ENCODE data around the gene GALK1.
"Not testable (repeated sequence)": the region's sequence is repeated elsewhere in the genome, so short reads cannot be mapped to it uniquely, and the experiment has no call there.

The GALK1 gene

DNA sequence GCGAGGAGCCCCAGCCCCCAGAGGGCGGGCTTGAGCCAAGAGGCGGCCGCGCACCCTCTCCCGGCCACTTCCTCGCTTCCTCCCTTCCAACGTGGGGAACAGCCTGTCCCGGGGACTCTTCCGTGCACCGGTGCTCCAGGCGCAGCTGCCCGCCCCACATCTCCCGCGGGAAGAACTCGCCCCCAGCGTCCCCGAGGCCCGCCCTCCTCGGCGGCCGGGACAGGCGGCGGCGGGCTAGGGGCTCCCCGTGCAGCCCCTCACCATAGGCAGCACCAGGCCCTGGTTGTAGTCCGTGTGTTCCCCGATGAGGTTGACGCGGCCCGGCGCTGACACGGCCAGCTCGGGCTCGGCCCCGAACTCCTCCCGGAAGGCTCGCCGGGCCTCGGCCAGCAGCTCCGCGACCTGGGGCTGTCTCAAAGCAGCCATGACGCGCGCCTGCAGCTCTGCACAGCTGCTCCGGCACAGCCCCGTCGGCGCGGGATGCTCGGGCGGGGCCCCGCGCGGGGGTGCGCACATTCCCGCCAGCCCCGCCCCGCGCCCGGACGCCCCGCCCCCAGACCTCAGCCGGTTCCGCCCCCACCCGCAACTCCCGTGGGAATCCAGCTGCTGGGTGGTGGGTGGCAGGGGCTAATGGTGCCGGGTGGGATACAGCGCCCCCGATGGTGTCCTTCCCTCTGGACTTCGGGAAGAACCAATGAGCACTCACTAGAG lies at the start of gene GALK1:
Gene GALK1, minus strand, starts transcription at position 482 of the 711 bp plus-strand sequence. Its CDS starts 56 bp downstream, at position 426.
- DNase-seq (ENCODE audit: low read depth in 3 of 3) = peak; percentile 52 to 62 (median 57)

GRCh38 chr17:75814021-75814395 lies 49.0 kb upstream of the GALK1 start:
- no peak for DNase-seq (ENCODE audit: low read depth in 3 of 3)

GRCh38 chr17:75813081-75814020 lies 48.4 kb upstream of the GALK1 start:
- DNase-seq (ENCODE audit: low read depth in 3 of 3) = no peak

GRCh38 chr17:75812096-75813013 lies 47.4 kb upstream of the GALK1 start:
- DNase-seq (ENCODE audit: low read depth in 3 of 3) = no peak

GRCh38 chr17:75811174-75811573 lies 46.2 kb upstream of the GALK1 start:
- DNase-seq (ENCODE audit: low read depth in 3 of 3) = no peak

GRCh38 chr17:75810756-75811155 lies 45.8 kb upstream of the GALK1 start:
- not testable (repeated sequence) for DNase-seq (ENCODE audit: low read depth in 3 of 3)

GRCh38 chr17:75810216-75810615 lies 45.2 kb upstream of the GALK1 start:
- DNase-seq (ENCODE audit: low read depth in 3 of 3) = no peak

GRCh38 chr17:75809631-75810111 lies 44.7 kb upstream of the GALK1 start:
- DNase-seq (ENCODE audit: low read depth in 3 of 3) = no peak

DNA sequence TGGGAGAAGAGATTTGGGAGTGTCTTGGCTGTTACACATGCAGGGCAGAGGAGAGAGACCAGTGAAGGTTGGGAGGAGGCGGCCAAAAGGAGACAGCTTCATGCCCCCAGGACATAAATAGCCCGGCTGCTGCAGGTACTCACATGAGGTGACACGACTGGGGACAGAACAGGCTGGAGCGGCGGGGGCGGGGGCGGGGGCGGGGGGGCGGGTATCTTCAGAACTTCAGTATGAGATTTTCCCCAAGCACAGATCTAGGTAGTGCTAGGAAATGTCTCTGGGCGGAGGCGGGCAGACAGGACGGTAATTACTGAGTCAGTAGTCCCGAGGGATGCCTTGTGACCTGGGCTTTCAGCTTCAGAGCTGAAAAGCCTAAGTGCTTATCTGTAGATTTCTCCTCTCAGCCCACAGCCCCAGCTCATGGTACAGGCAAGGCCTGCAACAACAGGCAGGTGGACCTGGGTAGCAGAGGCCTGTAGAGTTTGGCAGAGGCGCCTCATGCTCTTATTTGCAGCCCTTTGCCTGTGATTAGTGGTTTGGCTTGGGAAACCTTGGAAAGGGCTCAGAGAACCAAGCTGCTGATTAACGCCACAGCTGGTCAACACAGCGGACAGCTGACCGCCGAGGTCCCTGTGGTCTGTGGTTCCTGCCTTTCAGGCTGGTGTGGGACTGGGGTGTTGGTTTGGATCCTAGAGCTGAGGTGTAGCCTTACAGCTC lies 44.1 kb upstream of the GALK1 start:
- no peak for DNase-seq (ENCODE audit: low read depth in 3 of 3)

DNA sequence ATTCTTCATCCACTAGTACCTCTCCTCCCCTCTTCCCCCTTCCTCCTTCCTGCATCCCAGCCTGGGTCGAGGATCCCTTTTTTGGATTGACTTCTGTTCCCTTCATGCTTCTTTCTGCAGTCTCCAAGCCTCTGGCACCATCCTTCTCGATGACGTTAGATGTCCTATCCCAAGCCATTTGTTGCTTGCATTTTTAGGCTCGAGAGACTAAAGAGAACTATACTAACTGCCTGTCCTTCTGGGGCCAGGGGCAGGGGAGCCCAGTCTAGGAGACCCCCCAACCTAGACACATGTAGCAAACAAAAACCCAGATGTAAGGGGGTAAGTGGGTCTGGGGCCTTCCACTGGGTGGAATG lies 43.5 kb upstream of the GALK1 start:
- DNase-seq (ENCODE audit: low read depth in 3 of 3) = no peak

- DNase-seq (ENCODE audit: low read depth in 3 of 3) = no peak
These were observed 42.9 kb upstream of the GALK1 start for GRCh38 chr17:75807861-75808260.

DNA sequence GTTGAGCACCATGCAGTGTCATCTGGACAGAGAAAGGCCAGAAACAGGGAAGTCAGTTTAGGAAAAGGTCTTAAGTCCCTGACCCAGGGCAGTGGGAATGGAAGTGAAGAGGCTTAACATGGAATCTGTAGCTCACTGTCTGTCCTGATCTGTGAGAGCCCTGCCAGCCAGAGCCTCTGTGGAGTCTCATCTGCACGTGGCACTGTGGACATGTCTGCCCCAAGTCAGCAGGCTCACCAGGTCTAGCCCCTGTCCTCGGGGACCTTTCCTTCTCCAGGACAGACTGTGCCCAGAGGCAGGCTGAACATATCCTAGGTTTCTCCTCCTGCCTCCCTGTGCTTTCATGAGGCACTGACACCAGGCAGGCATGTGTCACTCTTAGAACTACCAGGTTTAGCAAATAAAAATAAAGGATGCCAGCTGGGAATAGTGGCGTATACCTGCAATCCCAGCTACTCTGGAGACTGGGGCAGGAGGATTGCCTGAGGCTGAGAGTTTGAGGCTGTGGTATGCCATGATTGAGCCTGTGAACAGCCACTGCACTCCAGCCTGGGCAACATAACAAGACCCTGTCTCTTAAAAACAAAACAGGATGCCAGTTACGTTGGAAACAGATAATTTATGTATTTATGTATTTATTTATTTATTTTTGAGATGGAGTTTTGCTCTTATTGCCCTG lies 42.0 kb upstream of the GALK1 start:
- no peak for DNase-seq (ENCODE audit: low read depth in 3 of 3)

DNA sequence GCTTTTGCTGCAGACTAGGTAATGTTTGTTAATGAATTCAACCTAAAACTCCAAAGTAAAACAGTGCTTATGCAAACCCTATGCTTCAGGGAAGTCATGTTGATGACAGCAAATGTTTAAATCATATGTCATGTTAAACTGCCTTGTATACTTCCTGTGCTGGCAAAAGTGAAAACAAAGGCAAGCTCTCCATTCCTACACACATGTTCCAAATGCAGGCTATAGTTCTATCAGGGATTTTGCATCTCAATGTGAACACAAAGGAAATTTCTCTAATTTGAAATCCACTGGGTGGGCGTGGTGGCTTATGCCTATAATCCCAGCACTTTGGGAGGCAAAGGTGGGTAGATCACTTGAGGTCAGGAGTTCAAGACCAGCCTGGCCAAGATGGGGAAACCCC lies 38.9 kb upstream of the GALK1 start:
- no peak for DNase-seq (ENCODE audit: low read depth in 3 of 3)

DNA sequence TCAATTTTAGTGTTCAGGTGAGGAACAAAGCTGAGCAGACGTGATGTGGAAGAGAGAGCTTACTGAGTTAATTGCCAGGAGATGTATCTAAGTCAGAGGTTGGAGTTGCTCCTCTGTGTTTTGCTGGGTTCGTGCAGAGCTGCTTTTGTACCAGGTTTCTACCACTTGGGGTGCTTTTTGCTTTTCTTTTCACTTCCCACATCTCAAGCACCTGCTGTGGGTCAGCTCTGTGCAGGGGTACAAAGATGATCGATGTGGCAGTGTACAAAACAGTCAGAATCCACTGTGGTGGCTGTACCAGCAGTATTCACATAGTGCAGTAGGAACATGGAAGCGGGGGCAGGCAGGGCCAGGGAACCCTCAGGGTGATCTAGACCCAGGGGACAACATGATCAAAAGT lies 34.4 kb upstream of the GALK1 start:
- no peak for DNase-seq (ENCODE audit: low read depth in 3 of 3)

- DNase-seq (ENCODE audit: low read depth in 3 of 3) = no peak
These were observed 31.0 kb upstream of the GALK1 start for GRCh38 chr17:75795820-75796607.

DNA sequence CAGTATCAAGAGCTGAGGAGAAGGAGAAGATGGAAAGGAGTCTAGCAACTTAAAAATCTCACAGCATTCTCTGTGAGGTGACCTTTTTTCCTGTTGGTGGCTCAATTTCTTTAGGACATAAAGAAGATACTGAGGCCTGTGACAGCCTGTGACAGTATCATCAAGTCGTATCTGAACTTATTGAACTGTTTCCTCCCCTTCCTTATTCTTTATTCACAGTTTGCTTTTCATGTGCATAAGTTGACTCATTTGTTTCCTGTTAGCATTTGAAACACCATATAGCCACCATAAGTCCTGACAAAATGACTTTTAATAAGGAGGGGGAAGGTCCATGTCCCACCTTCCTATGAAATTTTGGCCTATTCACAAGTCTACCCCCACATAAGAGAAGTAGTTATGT lies 28.5 kb upstream of the GALK1 start:
- no peak for DNase-seq (ENCODE audit: low read depth in 3 of 3)

DNA sequence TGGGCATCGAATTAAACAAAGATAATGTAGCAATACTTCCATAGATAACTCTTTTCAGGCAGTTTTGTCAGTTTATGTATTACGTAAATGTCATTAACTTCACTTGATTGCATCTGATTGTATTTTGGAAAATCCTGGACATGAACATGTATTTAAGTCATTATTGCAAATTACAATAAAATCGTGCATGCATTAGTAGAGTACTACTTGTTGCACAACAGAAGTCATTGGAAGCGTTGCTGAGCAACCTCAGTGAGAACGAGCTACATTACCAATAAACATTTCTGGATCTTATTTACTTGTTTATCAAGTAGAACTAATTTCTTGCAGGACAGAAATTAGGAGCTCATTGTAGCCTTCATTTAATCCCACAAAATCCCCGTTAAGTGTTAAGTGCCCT lies 26.3 kb upstream of the GALK1 start:
- no peak for DNase-seq (ENCODE audit: low read depth in 3 of 3)

GRCh38 chr17:75785016-75785890 lies 20.3 kb upstream of the GALK1 start:
- peak; percentile 73 to 83 (median 76) for DNase-seq (ENCODE audit: low read depth in 3 of 3)

Data from stimulated activated CD4-positive, alpha-beta T cell treated with anti-CD3 and anti-CD28 coated beads, TNF-alpha, amount 100 ng/mL, for 4 hours (primary cell).